GM21825 (cell line): ENCODE measurements around the gene KAT6B.

Experiments
- ATAC-seq: cut with Tn5 transposase; IDR thresholded peaks from one replicate; pipeline ENCODE4 v1.9.1; 2021; ENCODE audit warnings: mild to moderate bottlenecking, moderate library complexity; ENCODE audit not compliant: unreplicated experiment

KAT6B gene

GRCh38 chr10:74977913-74978847 lies 151.8 kb downstream of the KAT6B start:
- ATAC-seq = peak; percentile 81

DNA sequence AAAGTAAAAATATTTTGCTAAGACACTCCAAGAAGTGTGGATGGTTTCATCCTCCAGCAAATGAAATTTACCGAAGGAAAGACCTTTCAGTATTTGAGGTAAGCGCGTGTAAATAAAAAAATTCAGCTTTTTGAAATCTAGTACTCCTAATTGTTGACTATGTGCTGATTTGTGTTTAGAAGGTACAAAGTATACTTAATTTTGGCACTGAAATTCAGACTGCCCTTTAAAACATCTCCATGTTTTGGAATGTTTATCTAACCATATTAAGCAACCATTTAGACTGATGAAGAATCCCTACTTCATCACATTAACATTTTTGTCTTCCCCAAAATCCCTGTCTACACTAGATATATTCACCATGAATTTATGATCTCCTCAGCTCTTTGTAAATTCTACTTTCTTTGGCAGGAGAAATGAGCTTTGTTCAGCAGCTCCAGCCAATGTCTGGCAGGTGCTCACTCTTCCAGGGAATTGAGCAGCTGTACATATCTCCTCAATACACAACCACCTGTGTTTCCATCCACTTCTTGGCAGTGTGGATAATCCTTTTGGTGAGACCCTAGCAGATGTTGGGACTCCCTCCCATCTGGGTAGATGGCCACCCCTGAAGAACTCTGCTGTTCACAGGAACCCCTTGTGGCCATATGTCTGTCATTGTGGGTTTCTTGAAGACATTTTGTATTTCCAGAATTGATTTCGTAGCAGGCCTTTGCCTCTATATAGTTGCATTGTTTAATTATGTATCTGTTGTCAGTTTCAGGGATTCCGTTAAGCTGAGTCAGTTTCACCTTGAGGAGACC lies 155.6 kb downstream of the KAT6B start:
- ATAC-seq = no peak

DNA sequence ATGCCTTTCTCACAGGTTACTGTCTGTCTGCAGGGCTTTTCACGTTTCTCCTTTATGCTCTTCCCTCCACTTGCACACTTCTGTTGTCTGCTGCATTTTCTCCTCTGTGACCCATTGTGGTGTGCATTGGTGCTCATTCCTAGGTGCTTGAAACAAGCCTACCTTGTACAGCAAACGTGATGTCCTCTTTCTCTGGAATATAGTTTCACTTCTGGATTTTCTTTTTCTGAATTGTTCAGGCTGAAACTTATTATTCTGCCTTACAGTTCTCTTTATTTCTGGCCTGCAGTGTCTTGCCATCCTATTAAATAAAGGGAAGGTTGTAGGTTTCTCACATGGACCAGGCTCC lies 156.2 kb downstream of the KAT6B start:
- no peak for ATAC-seq

- ATAC-seq = no peak
Observed at GRCh38 chr10:74983383-74983782, 157.0 kb downstream of the KAT6B start.

DNA sequence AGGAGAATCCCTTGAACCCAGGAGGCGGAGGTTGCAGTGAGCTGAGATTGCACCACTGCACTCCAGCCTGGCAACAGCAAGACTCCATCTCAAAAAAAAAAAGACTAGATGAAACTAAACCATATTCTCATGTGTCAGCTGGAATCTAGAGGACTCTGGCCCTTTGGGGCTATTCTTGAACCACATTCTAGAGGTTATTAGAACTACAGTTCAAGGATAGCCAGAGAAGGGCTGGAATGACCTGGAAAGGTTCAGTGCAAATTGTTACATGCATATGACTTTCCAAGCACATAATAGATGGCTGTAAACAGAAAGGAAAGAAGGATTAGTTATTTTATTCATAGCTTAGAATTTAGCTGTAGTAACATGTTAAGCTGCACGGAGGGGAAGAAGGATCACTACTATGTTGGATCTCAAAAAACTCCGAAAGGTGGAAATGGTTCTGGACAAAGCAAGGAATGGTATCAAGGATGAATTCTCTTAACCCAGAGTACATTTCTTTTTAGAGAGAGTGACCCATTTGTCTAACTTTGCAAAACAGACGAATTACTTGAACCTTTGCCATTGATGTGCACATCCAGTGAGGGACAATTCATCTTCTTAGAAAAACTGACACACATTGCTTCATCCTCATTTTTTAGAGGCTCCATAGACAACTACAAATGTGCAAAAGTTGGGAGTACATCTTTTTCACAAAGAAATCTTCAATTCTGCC lies 161.1 kb downstream of the KAT6B start:
- no peak for ATAC-seq

GRCh38 chr10:74988054-74988775 lies 161.8 kb downstream of the KAT6B start:
- ATAC-seq = no peak

DNA sequence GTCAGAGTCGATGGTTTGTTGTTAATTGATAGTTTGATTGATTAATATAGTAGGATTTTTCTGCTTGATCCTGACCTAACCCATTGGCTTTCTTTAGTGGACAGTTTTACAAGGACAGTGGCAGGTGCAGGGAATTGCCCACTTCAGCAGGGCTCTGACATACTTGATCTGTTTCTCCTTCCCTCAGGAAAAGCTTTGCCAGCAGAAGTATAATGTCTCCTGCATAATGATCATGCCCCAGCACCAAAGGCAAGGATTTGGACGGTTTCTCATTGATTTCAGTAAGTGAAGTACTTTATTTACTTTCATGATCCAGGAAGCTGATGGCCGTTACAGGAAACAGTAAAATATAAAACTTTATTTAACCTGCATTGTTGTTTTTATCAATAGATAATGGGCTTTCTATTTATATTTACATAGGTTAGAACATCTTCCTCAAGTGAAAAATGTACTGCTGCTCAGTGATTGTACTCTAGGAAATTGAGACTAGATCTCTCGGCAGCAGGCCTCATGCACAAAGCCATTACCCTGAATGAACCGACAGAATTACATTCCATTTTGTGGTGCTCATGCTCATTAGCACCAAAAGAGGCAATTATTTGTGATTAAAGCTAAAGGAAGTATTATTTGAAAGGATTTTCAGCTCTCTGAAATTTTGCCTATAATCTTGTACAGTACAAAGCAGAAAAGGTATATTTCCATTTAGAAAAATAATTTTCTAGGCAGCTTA lies 162.6 kb downstream of the KAT6B start:
- no peak for ATAC-seq

GRCh38 chr10:74991435-74991834 lies 165.0 kb downstream of the KAT6B start:
- ATAC-seq = no peak

GRCh38 chr10:74992068-74992467 lies 165.7 kb downstream of the KAT6B start:
- no peak for ATAC-seq

GRCh38 chr10:74993649-74994048 lies 167.2 kb downstream of the KAT6B start:
- no peak for ATAC-seq

DNA sequence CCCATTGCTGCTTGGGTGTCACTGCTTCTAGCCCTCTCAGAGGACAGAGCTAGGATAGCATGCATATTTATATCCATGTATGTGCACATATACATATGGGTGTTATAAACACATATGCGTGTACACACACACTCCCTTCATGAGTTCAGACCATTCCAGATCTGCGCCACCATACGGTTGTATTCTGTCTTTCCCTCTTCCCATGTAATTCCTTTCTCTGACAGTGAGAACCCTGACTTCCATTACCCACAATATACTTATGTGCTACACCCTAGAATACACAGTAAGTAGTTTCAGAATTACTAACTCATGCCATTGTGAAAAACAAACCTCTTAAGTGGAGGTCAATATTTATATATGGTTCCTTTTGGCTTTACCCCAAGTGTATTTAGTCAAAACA lies 168.5 kb downstream of the KAT6B start:
- ATAC-seq = no peak

- ATAC-seq = no peak
Observed at GRCh38 chr10:74995806-74996205, 169.4 kb downstream of the KAT6B start.

DNA sequence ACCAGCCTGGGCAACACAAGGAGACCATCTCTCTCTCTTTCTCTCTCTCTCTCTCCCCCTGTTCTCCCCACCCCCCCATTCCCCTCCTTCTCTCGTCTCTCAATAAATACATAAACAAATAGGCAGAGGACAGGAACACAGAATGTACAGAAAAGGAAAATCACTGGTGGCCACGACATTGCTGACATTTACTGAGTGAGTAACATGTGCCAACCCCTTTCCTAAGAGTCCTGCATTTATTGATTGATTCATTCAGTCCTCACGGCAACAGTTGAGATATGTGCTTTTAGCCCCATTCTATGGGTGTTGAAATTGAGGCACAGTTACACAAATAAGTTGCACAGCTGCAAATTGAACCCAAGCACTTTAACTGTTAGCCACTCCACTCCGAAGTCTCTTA lies 170.8 kb downstream of the KAT6B start:
- ATAC-seq = no peak

DNA sequence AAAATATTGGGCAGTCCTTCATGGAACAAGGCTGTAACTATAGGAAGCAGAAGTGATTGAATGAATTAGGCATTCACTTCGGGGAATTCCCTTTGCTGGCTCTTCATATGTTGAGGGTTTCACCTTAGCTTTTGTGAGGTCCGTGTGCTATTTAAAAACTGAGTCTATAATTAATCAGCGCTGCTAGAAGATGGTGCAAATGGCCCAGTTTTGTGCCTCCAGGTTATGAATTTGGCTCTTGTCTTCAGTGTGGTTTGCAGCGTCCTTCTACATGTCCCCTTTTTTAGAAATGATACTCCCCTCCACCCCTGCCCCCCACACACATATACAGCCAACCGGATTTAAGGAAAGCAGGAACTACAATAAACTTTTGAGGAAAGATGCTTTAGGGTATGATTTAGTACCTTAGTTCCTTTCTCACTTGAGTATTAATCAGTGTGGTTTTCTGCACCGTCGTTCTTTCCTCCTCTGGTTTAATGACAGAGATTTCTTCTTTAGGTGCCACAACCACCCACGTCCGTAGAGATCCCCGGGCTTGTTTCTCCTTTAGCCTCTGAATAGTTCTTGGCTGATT lies 174.4 kb downstream of the KAT6B start:
- ATAC-seq = peak; percentile 79

GRCh38 chr10:75001715-75002350 lies 175.4 kb downstream of the KAT6B start:
- ATAC-seq = no peak

GRCh38 chr10:75002351-75002725 lies 175.9 kb downstream of the KAT6B start:
- ATAC-seq = no peak

- no peak for ATAC-seq
Observed at GRCh38 chr10:75002967-75003594, 176.7 kb downstream of the KAT6B start.

GRCh38 chr10:75003891-75004290 lies 177.5 kb downstream of the KAT6B start:
- ATAC-seq = no peak

DNA sequence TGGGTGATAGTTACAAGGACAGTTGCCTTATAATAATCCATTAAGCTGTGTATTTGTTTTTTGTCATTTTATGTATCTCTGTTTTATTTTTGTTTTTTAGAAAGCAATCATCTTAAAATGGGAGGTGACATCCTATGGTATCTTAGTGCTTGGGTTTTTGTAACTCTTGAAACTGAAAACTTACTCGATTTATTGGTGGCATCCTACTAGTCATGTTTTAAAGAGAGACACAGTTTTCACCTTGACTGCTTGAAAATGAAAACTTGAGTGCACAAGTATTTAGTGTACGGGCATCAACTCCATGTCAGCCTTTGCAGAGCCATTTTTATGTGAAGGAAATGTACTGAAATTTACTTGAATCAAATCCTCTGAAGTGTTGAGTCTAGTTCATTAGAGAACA lies 181.2 kb downstream of the KAT6B start:
- no peak for ATAC-seq
